GM23338 (cell line): ENCODE data around the gene AHNAK.

Source experiments
- CTCF ChIP-seq, 2 experiments: fragments of 200-600 bp in 1 of 2; sonication (generic) in 1 of 2; conservative IDR thresholded peaks; 2 replicates each; pipeline versions ENCODE4 v1.5.1 to v1.6.1; 2016 to 2017; ENCODE audit warnings: antibody characterized with exemption in 2 of 2, low read depth in 2 of 2, mild to moderate bottlenecking in 2 of 2, moderate library complexity in 1 of 2
- EZH2 ChIP-seq: fragments of 200-600 bp; sonication (generic); IDR thresholded peaks from one replicate; pipeline ENCODE4 v1.8.0; 2017; ENCODE audit warnings: antibody characterized with exemption, mild to moderate bottlenecking, low read depth; ENCODE audit not compliant: unreplicated experiment
- EZH2phosphoT487 ChIP-seq: fragments of 200-600 bp; sonication (generic); IDR thresholded peaks from one replicate; pipeline ENCODE4 v1.8.1; 2018; ENCODE audit warnings: antibody characterized with exemption; ENCODE audit not compliant: unreplicated experiment
- POLR2AphosphoS5 ChIP-seq: IDR thresholded peaks from 2 replicates; pipeline ENCODE4 v1.6.1; 2016; ENCODE audit warnings: antibody characterized with exemption, low read depth
- REST ChIP-seq: IDR thresholded peaks from one replicate; pipeline ENCODE4 v1.6.1; 2018; ENCODE audit warnings: antibody characterized with exemption; ENCODE audit not compliant: unreplicated experiment

- no peak for TF ChIP-seq CTCF (conservative IDR thresholded peaks at IDR 0.05; ENCODE audit: low read depth in 2 of 2)
- no peak for TF ChIP-seq EZH2phosphoT487
- no peak for TF ChIP-seq POLR2AphosphoS5
- TF ChIP-seq EZH2, result no peak
- no peak for TF ChIP-seq REST
Measured at GRCh38 chr11:62439785-62440602, 106.6 kb downstream of the AHNAK start.
